ENCODE data around the gene PLP1.
A peak's percentile ranks its signal among the peaks of the same experiment; 100 is the strongest.

Gene PLP1

GRCh38 chrX:103776546-103776945, at the start of gene PLP1:
Gene PLP1, plus strand, starts transcription at chrX:103776840. Its CDS starts 156 bp downstream, at chrX:103776996.
- peaks cover 60% of the 10 kb centered on the region for H3K27me3 ChIP-seq (replicated peaks; ENCODE audit: control insufficient read depth, insufficient read depth, low read length)
- no peaks in the 10 kb centered on the region for H3K9me3 ChIP-seq (ENCODE audit: control insufficient read depth, low read length)
- no peaks in the 10 kb centered on the region for H3K4me1 ChIP-seq (ENCODE audit: control insufficient read depth, insufficient read depth, low read length)
- no peak within 1 kb of the TSS for H3K4me3 ChIP-seq (ENCODE audit: low read length)
- no peak within 1 kb of the TSS for H3K9ac ChIP-seq (ENCODE audit: low read length)
- no peaks in the 10 kb centered on the region for H3K36me3 ChIP-seq (ENCODE audit: control insufficient read depth, insufficient read depth, low read length, severe bottlenecking)
- no peak for DNase-seq (ENCODE audit: low read depth)

- Histone ChIP-seq H3K27me3 (replicated peaks; ENCODE audit: control insufficient read depth, insufficient read depth, low read length) (peaks cover 53% of the 10 kb centered on the region), H3K9ac (ENCODE audit: low read length) (no peak overlapping the region), H3K36me3 (ENCODE audit: control insufficient read depth, insufficient read depth, low read length, severe bottlenecking) (no peaks in the 10 kb centered on the region), H3K9me3 (ENCODE audit: control insufficient read depth, low read length) (no peaks in the 10 kb centered on the region), H3K4me3 (ENCODE audit: low read length) (no peak overlapping the region), H3K4me1 (ENCODE audit: control insufficient read depth, insufficient read depth, low read length) (peaks cover 13% of the 10 kb centered on the region)
- no peak for DNase-seq (ENCODE audit: low read depth)
Observed at GRCh38 chrX:103727115-103727514, 49.5 kb upstream of the PLP1 start.

- H3K4me3 ChIP-seq (ENCODE audit: low read length) = no peak overlapping the region
- peaks cover 13% of the 10 kb centered on the region for H3K4me1 ChIP-seq (ENCODE audit: control insufficient read depth, insufficient read depth, low read length)
- no peak for DNase-seq (ENCODE audit: low read depth)
- H3K27me3 ChIP-seq (replicated peaks; ENCODE audit: control insufficient read depth, insufficient read depth, low read length) = peaks cover 43% of the 10 kb centered on the region
- H3K9me3 ChIP-seq (ENCODE audit: control insufficient read depth, low read length) = no peaks in the 10 kb centered on the region
- no peaks in the 10 kb centered on the region for H3K36me3 ChIP-seq (ENCODE audit: control insufficient read depth, insufficient read depth, low read length, severe bottlenecking)
- H3K9ac ChIP-seq (ENCODE audit: low read length) = no peak overlapping the region
Observed at GRCh38 chrX:103729015-103729414, 47.6 kb upstream of the PLP1 start.

GRCh38 chrX:103730147-103730795, 46.4 kb upstream of the PLP1 start:
- peaks cover 39% of the 10 kb centered on the region for H3K27me3 ChIP-seq (replicated peaks; ENCODE audit: control insufficient read depth, insufficient read depth, low read length)
- H3K9me3 ChIP-seq (ENCODE audit: control insufficient read depth, low read length) = no peaks in the 10 kb centered on the region
- no peak overlapping the region for H3K4me3 ChIP-seq (ENCODE audit: low read length)
- H3K36me3 ChIP-seq (ENCODE audit: control insufficient read depth, insufficient read depth, low read length, severe bottlenecking) = no peaks in the 10 kb centered on the region
- DNase-seq (ENCODE audit: low read depth) = no peak
- peaks cover 13% of the 10 kb centered on the region for H3K4me1 ChIP-seq (ENCODE audit: control insufficient read depth, insufficient read depth, low read length)
- H3K9ac ChIP-seq (ENCODE audit: low read length) = no peak overlapping the region

GRCh38 chrX:103730796-103731493, 45.7 kb upstream of the PLP1 start:
- Histone ChIP-seq H3K9ac (ENCODE audit: low read length) (no peak overlapping the region), H3K4me3 (ENCODE audit: low read length) (peak overlapping the region; percentile 3), H3K36me3 (ENCODE audit: control insufficient read depth, insufficient read depth, low read length, severe bottlenecking) (no peaks in the 10 kb centered on the region), H3K27me3 (replicated peaks; ENCODE audit: control insufficient read depth, insufficient read depth, low read length) (peaks cover 38% of the 10 kb centered on the region), H3K4me1 (ENCODE audit: control insufficient read depth, insufficient read depth, low read length) (peaks cover 13% of the 10 kb centered on the region), H3K9me3 (ENCODE audit: control insufficient read depth, low read length) (no peaks in the 10 kb centered on the region)
- peak; percentile 39 for DNase-seq (ENCODE audit: low read depth)

GRCh38 chrX:103733017-103733416, 43.6 kb upstream of the PLP1 start:
- Histone ChIP-seq H3K4me1 (ENCODE audit: control insufficient read depth, insufficient read depth, low read length) (peaks cover 13% of the 10 kb centered on the region), H3K27me3 (replicated peaks; ENCODE audit: control insufficient read depth, insufficient read depth, low read length) (peaks cover 25% of the 10 kb centered on the region), H3K36me3 (ENCODE audit: control insufficient read depth, insufficient read depth, low read length, severe bottlenecking) (no peaks in the 10 kb centered on the region), H3K4me3 (ENCODE audit: low read length) (no peak overlapping the region), H3K9ac (ENCODE audit: low read length) (no peak overlapping the region), H3K9me3 (ENCODE audit: control insufficient read depth, low read length) (no peaks in the 10 kb centered on the region)
- no peak for DNase-seq (ENCODE audit: low read depth)

- no peaks in the 10 kb centered on the region for H3K36me3 ChIP-seq (ENCODE audit: control insufficient read depth, insufficient read depth, low read length, severe bottlenecking)
- peaks cover 13% of the 10 kb centered on the region for H3K4me1 ChIP-seq (ENCODE audit: control insufficient read depth, insufficient read depth, low read length)
- peaks cover 29% of the 10 kb centered on the region for H3K27me3 ChIP-seq (replicated peaks; ENCODE audit: control insufficient read depth, insufficient read depth, low read length)
- no peaks in the 10 kb centered on the region for H3K9me3 ChIP-seq (ENCODE audit: control insufficient read depth, low read length)
- DNase-seq (ENCODE audit: low read depth) = peak; percentile 17
- no peak overlapping the region for H3K4me3 ChIP-seq (ENCODE audit: low read length)
- no peak overlapping the region for H3K9ac ChIP-seq (ENCODE audit: low read length)
Observed at GRCh38 chrX:103734125-103734760, 42.4 kb upstream of the PLP1 start.

GRCh38 chrX:103737696-103738095, 38.9 kb upstream of the PLP1 start:
- no peak overlapping the region for H3K4me3 ChIP-seq (ENCODE audit: low read length)

GRCh38 chrX:103739421-103739820, 37.2 kb upstream of the PLP1 start:
- Histone ChIP-seq H3K4me3 (ENCODE audit: low read length) (no peak overlapping the region), H3K9me3 (ENCODE audit: control insufficient read depth, low read length) (no peaks in the 10 kb centered on the region), H3K4me1 (ENCODE audit: control insufficient read depth, insufficient read depth, low read length) (no peaks in the 10 kb centered on the region), H3K27me3 (replicated peaks; ENCODE audit: control insufficient read depth, insufficient read depth, low read length) (peaks cover 17% of the 10 kb centered on the region), H3K9ac (ENCODE audit: low read length) (no peak overlapping the region), H3K36me3 (ENCODE audit: control insufficient read depth, insufficient read depth, low read length, severe bottlenecking) (no peaks in the 10 kb centered on the region)
- no peak for DNase-seq (ENCODE audit: low read depth)

More at GRCh38 chrX:103737696-103738095, 38.9 kb upstream of the PLP1 start:
- H3K27me3 ChIP-seq (replicated peaks; ENCODE audit: control insufficient read depth, insufficient read depth, low read length) = peaks cover 14% of the 10 kb centered on the region
- no peaks in the 10 kb centered on the region for H3K36me3 ChIP-seq (ENCODE audit: control insufficient read depth, insufficient read depth, low read length, severe bottlenecking)
- DNase-seq (ENCODE audit: low read depth) = no peak
- no peaks in the 10 kb centered on the region for H3K9me3 ChIP-seq (ENCODE audit: control insufficient read depth, low read length)
- no peaks in the 10 kb centered on the region for H3K4me1 ChIP-seq (ENCODE audit: control insufficient read depth, insufficient read depth, low read length)
- H3K9ac ChIP-seq (ENCODE audit: low read length) = no peak overlapping the region

- Histone ChIP-seq H3K9me3 (ENCODE audit: control insufficient read depth, low read length) (no peaks in the 10 kb centered on the region), H3K9ac (ENCODE audit: low read length) (no peak overlapping the region), H3K27me3 (replicated peaks; ENCODE audit: control insufficient read depth, insufficient read depth, low read length) (peaks cover 27% of the 10 kb centered on the region), H3K4me1 (ENCODE audit: control insufficient read depth, insufficient read depth, low read length) (no peaks in the 10 kb centered on the region), H3K4me3 (ENCODE audit: low read length) (no peak overlapping the region), H3K36me3 (ENCODE audit: control insufficient read depth, insufficient read depth, low read length, severe bottlenecking) (no peaks in the 10 kb centered on the region)
- no peak for DNase-seq (ENCODE audit: low read depth)
Observed at GRCh38 chrX:103741879-103742278, 34.8 kb upstream of the PLP1 start.

- H3K9ac ChIP-seq (ENCODE audit: low read length) = no peak overlapping the region
- H3K27me3 ChIP-seq (replicated peaks; ENCODE audit: control insufficient read depth, insufficient read depth, low read length) = peaks cover 27% of the 10 kb centered on the region
- H3K4me3 ChIP-seq (ENCODE audit: low read length) = no peak overlapping the region
- H3K4me1 ChIP-seq (ENCODE audit: control insufficient read depth, insufficient read depth, low read length) = no peaks in the 10 kb centered on the region
- no peaks in the 10 kb centered on the region for H3K36me3 ChIP-seq (ENCODE audit: control insufficient read depth, insufficient read depth, low read length, severe bottlenecking)
- no peaks in the 10 kb centered on the region for H3K9me3 ChIP-seq (ENCODE audit: control insufficient read depth, low read length)
- no peak for DNase-seq (ENCODE audit: low read depth)
Observed at GRCh38 chrX:103742339-103742738, 34.3 kb upstream of the PLP1 start.
